COLO668 (cell line): ENCODE results near the gene TCP11.

Experiments
- DNase-seq: peaks from one replicate; lab custom pipeline; 2025; ENCODE audit not compliant: unreplicated experiment; lab: John Stamatoyannopoulos, UW

The TCP11 gene

DNA sequence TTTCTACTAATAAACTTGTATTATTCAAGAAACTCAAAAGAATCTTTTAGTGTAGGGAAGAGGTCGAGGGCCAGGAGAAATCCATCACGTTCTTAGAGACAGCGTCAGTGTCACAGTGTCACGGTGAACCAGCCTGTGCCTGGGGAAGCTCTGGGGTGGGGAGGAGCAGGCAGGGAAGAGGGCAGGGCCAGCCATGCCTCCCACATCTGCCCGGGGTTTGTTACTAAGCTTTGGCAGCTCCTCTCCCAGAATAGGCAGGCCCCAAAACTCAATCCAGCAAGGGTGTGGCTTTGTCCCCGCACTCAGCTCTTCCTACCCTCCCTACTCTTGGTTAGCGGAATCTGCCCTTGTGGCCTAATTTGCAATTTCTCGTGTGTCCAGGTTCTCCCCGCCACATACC is 72.9 kb downstream of the TCP11 start:
- DNase-seq, result no peak
